H7 (cell line): Measurements from ENCODE around the gene CASP3. TPM values are rescaled to one million over a fixed set of nuclear protein-coding genes. Genes with fewer than 3 reads are reported as not detected.
"Not testable (repeated sequence)": the region's sequence is repeated elsewhere in the genome, so short reads cannot be mapped to it uniquely, and the experiment has no call there.

ENCODE experiments used
- DNase-seq: peaks from one replicate; pipeline ENCODE4 v3.0.0; 2012
- H3K27me3 ChIP-seq: 2 replicates; pipeline ENCODE4 v1.6.0; 2011; ENCODE audit warnings: mild to moderate bottlenecking, low read length; ENCODE audit not compliant: control insufficient read depth, insufficient read depth
- H3K36me3 ChIP-seq: replicated peaks from 2 replicates; pipeline ENCODE4 v1.5.1; 2011; ENCODE audit warnings: low read length; ENCODE audit not compliant: control insufficient read depth, insufficient read depth
- H3K4me3 ChIP-seq: 2 replicates; pipeline ENCODE4 v1.5.1; 2011; ENCODE audit warnings: low read depth, mild to moderate bottlenecking, control low read depth, low read length, moderate library complexity; ENCODE audit not compliant: insufficient read depth
- total RNA-seq: library from RNA; depleted of rRNA; stranded (reverse); fragments of >200 nt; shearing (Covaris generic); gene quantifications from 2 replicates; pipeline ENCODE4 v1.2.3, GENCODE V29; 2014

The CASP3 gene
- total RNA-seq, 1 experiment from 2014 or later = 131 TPM

GRCh38 chr4:184635381-184635780 lies 13.9 kb downstream of the CASP3 start:
- no peaks in the 10 kb centered on the region for H3K27me3 ChIP-seq
- H3K36me3 ChIP-seq = peaks cover 13% of the 10 kb centered on the region
- no peak for DNase-seq
- H3K4me3 ChIP-seq = no peak overlapping the region

GRCh38 chr4:184632842-184633241 lies 16.4 kb downstream of the CASP3 start:
- no peak overlapping the region for H3K4me3 ChIP-seq
- no peak for DNase-seq
- H3K27me3 ChIP-seq = no peaks in the 10 kb centered on the region
- peaks cover 15% of the 10 kb centered on the region for H3K36me3 ChIP-seq

- H3K4me3 ChIP-seq = no peak overlapping the region
- no peak for DNase-seq
- H3K27me3 ChIP-seq = no peaks in the 10 kb centered on the region
- H3K36me3 ChIP-seq = peaks cover 6% of the 10 kb centered on the region
Measured at GRCh38 chr4:184628103-184628502, 21.1 kb downstream of the CASP3 start.

GRCh38 chr4:184625783-184626596 lies 23.3 kb downstream of the CASP3 start:
- H3K4me3 ChIP-seq, H3K36me3 ChIP-seq, DNase-seq, H3K27me3 ChIP-seq: not testable (repeated sequence)

- Histone ChIP-seq H3K36me3 (peaks cover 6% of the 10 kb centered on the region), H3K4me3 (no peak overlapping the region), H3K27me3 (no peaks in the 10 kb centered on the region)
- no peak for DNase-seq
Measured at GRCh38 chr4:184624972-184625554, 24.2 kb downstream of the CASP3 start.

- H3K27me3 ChIP-seq, H3K36me3 ChIP-seq, H3K4me3 ChIP-seq, DNase-seq: not testable (repeated sequence)
Measured at GRCh38 chr4:184624504-184624903, 24.7 kb downstream of the CASP3 start.

- no peak overlapping the region for H3K4me3 ChIP-seq
- H3K27me3 ChIP-seq = no peaks in the 10 kb centered on the region
- peaks cover 2% of the 10 kb centered on the region; the same call in 1 of the 2 replicates for H3K36me3 ChIP-seq
- DNase-seq = no peak
Measured at GRCh38 chr4:184621518-184621917, 27.7 kb downstream of the CASP3 start.

GRCh38 chr4:184620212-184620867 lies 28.9 kb downstream of the CASP3 start:
- DNase-seq = no peak
- Histone ChIP-seq H3K4me3 (no peak overlapping the region), H3K27me3 (no peaks in the 10 kb centered on the region), H3K36me3 (peaks cover 2% of the 10 kb centered on the region; the same call in 1 of the 2 replicates)

GRCh38 chr4:184617600-184618196 lies 31.5 kb downstream of the CASP3 start:
- Histone ChIP-seq H3K36me3 (peaks cover 2% of the 10 kb centered on the region; the same call in 1 of the 2 replicates), H3K4me3 (no peak overlapping the region), H3K27me3 (no peaks in the 10 kb centered on the region)
- peak; percentile 40 for DNase-seq

GRCh38 chr4:184616633-184617551 lies 32.4 kb downstream of the CASP3 start:
- no peak overlapping the region for H3K4me3 ChIP-seq
- DNase-seq = peak; percentile 27
- no peaks in the 10 kb centered on the region for H3K27me3 ChIP-seq
- no peaks in the 10 kb centered on the region for H3K36me3 ChIP-seq

- H3K27me3 ChIP-seq, DNase-seq, H3K4me3 ChIP-seq, H3K36me3 ChIP-seq: not testable (repeated sequence)
Measured at GRCh38 chr4:184616168-184616567, 33.1 kb downstream of the CASP3 start.

GRCh38 chr4:184614509-184614908 lies 34.7 kb downstream of the CASP3 start:
- DNase-seq = no peak
- Histone ChIP-seq H3K4me3 (no peak overlapping the region), H3K27me3 (no peaks in the 10 kb centered on the region), H3K36me3 (no peaks in the 10 kb centered on the region)

- H3K27me3 ChIP-seq = no peaks in the 10 kb centered on the region
- H3K4me3 ChIP-seq = no peak overlapping the region
- no peaks in the 10 kb centered on the region for H3K36me3 ChIP-seq
- no peak for DNase-seq
Measured at GRCh38 chr4:184613405-184613804, 35.8 kb downstream of the CASP3 start.

GRCh38 chr4:184612074-184612473 lies 37.2 kb downstream of the CASP3 start:
- H3K36me3 ChIP-seq = no peaks in the 10 kb centered on the region
- no peak for DNase-seq
- H3K4me3 ChIP-seq = no peak overlapping the region
- no peaks in the 10 kb centered on the region for H3K27me3 ChIP-seq
